NCI-H345 treated with DMSO at 0.1 percent for 48 hours (cell line): ENCODE data around the gene ATP9B.
"Not testable (repeated sequence)": the region's sequence is repeated elsewhere in the genome, so short reads cannot be mapped to it uniquely, and the experiment has no call there.

Experiments
- DNase-seq: peaks from one replicate; lab custom pipeline; 2025; ENCODE audit not compliant: unreplicated experiment; lab: John Stamatoyannopoulos, UW

ATP9B gene

GRCh38 chr18:79070486-79070885 is 1.3 kb downstream of the ATP9B start:
- no peak for DNase-seq

- DNase-seq, result no peak
Observed at GRCh38 chr18:79071037-79071436, 1.8 kb downstream of the ATP9B start.

GRCh38 chr18:79071503-79072210 is 2.5 kb downstream of the ATP9B start:
- DNase-seq, result no peak

GRCh38 chr18:79072655-79073054 is 3.5 kb downstream of the ATP9B start:
- not testable (repeated sequence) for DNase-seq

GRCh38 chr18:79077181-79077580 is 8.0 kb downstream of the ATP9B start:
- no peak for DNase-seq

- DNase-seq, result not testable (repeated sequence)
Observed at GRCh38 chr18:79078791-79079190, 9.6 kb downstream of the ATP9B start.

GRCh38 chr18:79092874-79093273 is 23.7 kb downstream of the ATP9B start:
- DNase-seq, result no peak

- no peak for DNase-seq
Observed at GRCh38 chr18:79093986-79094385, 24.8 kb downstream of the ATP9B start.

- DNase-seq, result no peak
Observed at GRCh38 chr18:79095216-79095615, 26.0 kb downstream of the ATP9B start.

GRCh38 chr18:79100944-79101343 is 31.8 kb downstream of the ATP9B start:
- no peak for DNase-seq

- DNase-seq, result no peak
Observed at GRCh38 chr18:79102886-79103285, 33.7 kb downstream of the ATP9B start.

- no peak for DNase-seq
Observed at GRCh38 chr18:79104137-79104536, 34.9 kb downstream of the ATP9B start.

- DNase-seq, result no peak
Observed at GRCh38 chr18:79105455-79105854, 36.3 kb downstream of the ATP9B start.

GRCh38 chr18:79106084-79106483 is 36.9 kb downstream of the ATP9B start:
- no peak for DNase-seq

- no peak for DNase-seq
Observed at GRCh38 chr18:79107886-79108285, 38.7 kb downstream of the ATP9B start.

- no peak for DNase-seq
Observed at GRCh38 chr18:79108549-79109215, 39.5 kb downstream of the ATP9B start.

GRCh38 chr18:79111483-79111882 is 42.3 kb downstream of the ATP9B start:
- DNase-seq, result no peak

GRCh38 chr18:79117385-79117784 is 48.2 kb downstream of the ATP9B start:
- no peak for DNase-seq

GRCh38 chr18:79117788-79118187 is 48.6 kb downstream of the ATP9B start:
- DNase-seq, result no peak

- DNase-seq, result no peak
Observed at GRCh38 chr18:79118797-79119196, 49.6 kb downstream of the ATP9B start.

- no peak for DNase-seq
Observed at GRCh38 chr18:79121746-79122474, 52.7 kb downstream of the ATP9B start.

- DNase-seq, result no peak
Observed at GRCh38 chr18:79123948-79124347, 54.8 kb downstream of the ATP9B start.
